Hepatocyte (in vitro differentiated cells): ENCODE measurements around the gene TXLNA.

Experiments
- EZH2 ChIP-seq: fragments of 200-600 bp; sonication (generic); IDR thresholded peaks from 2 replicates; pipeline ENCODE4 v1.6.1; 2016; ENCODE audit warnings: antibody characterized with exemption, mild to moderate bottlenecking, borderline replicate concordance
- TF ChIP-seq, protein P1 (sequence below): fragments of 200-600 bp; sonication (generic); IDR thresholded peaks from 2 replicates; pipeline ENCODE4 v1.5.1; 2016; ENCODE audit warnings: antibody characterized with exemption, mild to moderate bottlenecking; ENCODE audit not compliant: poor library complexity

DNA sequence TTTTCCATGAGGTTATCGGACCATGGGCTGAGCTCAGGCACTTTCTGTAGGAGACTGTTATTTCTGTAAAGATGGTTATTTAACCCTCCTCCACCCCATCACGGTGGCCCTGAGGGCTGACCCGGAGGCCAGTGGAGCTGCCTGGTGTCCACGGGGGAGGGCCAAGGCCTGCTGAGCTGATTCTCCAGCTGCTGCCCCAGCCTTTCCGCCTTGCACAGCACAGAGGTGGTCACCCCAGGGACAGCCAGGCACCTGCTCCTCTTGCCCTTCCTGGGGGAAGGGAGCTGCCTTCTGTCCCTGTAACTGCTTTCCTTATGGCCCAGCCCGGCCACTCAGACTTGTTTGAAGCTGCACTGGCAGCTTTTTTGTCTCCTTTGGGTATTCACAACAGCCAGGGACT is 18.4 kb downstream of the TXLNA start:
- no peak for TF ChIP-seq EZH2
- TF ChIP-seq, protein P1, sequence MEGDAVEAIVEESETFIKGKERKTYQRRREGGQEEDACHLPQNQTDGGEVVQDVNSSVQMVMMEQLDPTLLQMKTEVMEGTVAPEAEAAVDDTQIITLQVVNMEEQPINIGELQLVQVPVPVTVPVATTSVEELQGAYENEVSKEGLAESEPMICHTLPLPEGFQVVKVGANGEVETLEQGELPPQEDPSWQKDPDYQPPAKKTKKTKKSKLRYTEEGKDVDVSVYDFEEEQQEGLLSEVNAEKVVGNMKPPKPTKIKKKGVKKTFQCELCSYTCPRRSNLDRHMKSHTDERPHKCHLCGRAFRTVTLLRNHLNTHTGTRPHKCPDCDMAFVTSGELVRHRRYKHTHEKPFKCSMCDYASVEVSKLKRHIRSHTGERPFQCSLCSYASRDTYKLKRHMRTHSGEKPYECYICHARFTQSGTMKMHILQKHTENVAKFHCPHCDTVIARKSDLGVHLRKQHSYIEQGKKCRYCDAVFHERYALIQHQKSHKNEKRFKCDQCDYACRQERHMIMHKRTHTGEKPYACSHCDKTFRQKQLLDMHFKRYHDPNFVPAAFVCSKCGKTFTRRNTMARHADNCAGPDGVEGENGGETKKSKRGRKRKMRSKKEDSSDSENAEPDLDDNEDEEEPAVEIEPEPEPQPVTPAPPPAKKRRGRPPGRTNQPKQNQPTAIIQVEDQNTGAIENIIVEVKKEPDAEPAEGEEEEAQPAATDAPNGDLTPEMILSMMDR: no peak
